Measurements from ENCODE around the gene DENND11. TPM values are rescaled to one million over a fixed set of nuclear protein-coding genes. Genes with fewer than 3 reads are reported as not detected.

Gene DENND11
- total RNA-seq, 4 donors from 2014 or later, result 34.1 to 57.5 (median 45.3) TPM

DNA sequence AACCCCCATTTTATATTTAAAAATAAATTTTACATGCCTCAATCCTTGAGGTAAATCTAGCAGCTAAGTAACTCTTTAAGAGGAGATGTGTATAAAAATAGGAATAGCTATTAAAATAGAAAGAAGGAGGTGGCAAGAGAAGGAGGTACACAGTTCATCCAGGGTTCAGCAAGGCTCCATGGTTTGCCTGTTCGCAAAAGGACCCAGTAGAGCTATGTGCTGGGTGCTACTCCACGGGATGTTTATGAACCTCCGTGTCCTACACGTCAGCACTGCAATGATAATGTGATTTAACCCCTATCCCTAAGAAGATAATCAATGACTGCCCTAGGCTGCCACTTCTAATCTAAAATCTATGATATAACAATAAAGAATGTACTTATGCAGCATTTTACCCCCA is 926 bp upstream of the DENND11 start:
- Histone ChIP-seq H3K27me3 (no peaks in the 10 kb centered on the region), H3K4me1 (peaks cover 6 to 18% of the 10 kb centered on the region in 2 donors), H3K36me3 (no peaks in the 10 kb centered on the region), H3K9me3 (no peaks in the 10 kb centered on the region), H3K27ac (peak overlapping the region in 2 of 3 donors; percentile 52 to 77), H3K4me3 (replicated peaks in 1 of 3) (no peak overlapping the region)
- intact Hi-C loops (cut with DNase I), result loop anchor here (5.0 kb wide), 1 partner anchor 36 kb away; no protein-coding TSS in a partner anchor
- WGBS, 2 donors, result 83 to 84% methylated on average over 4 of the region's 4 CpGs
- DNase-seq, result no peak
- TF ChIP-seq, protein P1, sequence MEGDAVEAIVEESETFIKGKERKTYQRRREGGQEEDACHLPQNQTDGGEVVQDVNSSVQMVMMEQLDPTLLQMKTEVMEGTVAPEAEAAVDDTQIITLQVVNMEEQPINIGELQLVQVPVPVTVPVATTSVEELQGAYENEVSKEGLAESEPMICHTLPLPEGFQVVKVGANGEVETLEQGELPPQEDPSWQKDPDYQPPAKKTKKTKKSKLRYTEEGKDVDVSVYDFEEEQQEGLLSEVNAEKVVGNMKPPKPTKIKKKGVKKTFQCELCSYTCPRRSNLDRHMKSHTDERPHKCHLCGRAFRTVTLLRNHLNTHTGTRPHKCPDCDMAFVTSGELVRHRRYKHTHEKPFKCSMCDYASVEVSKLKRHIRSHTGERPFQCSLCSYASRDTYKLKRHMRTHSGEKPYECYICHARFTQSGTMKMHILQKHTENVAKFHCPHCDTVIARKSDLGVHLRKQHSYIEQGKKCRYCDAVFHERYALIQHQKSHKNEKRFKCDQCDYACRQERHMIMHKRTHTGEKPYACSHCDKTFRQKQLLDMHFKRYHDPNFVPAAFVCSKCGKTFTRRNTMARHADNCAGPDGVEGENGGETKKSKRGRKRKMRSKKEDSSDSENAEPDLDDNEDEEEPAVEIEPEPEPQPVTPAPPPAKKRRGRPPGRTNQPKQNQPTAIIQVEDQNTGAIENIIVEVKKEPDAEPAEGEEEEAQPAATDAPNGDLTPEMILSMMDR (IDR thresholded peaks at IDR 0.05), result no peak
- TF ChIP-seq POLR2A (IDR thresholded peaks at IDR 0.05), result no peak

DNA sequence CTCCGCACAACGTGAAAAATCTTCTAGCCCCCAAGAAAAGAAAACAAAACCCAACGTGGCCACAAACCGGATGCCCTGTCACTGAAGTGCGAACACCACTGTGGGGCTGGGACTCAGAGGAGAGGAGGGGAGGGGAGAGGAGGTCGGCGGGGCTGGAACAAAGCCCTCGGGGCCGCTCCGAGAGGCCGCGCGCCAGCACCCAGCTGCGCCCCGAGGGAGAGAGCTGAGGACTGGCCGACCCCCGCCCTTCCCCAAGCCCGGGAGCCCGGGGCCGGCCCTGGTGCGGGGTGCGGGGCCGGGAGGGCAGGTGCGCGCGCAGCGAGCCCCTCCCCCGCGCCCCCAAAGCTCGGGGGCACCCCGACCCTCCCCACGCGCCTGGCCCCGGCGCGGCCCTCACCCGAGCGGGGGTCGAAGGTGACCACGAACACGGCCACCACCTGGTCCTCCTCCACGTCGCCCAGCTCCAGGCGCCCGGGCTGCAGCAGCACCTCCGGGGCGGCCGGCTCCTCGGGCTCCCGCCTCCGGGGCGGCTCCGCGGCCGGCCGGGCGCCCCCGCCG is 398 bp downstream of the DENND11 start:
- intact Hi-C loops (cut with DNase I), result loop anchor here (5.0 kb wide), 1 partner anchor 34 kb away; no protein-coding TSS in a partner anchor
- WGBS, 2 donors, result 0% methylated on average over 5 to 15 of the region's 59 CpGs
- Histone ChIP-seq H3K9me3 (no peaks in the 10 kb centered on the region), H3K4me1 (peaks cover 7 to 30% of the 10 kb centered on the region in 2 donors), H3K4me3 (replicated peaks in 1 of 3) (peak overlapping the region in 2 of 3 donors; percentile 75 to 91), H3K27me3 (no peaks in the 10 kb centered on the region), H3K27ac (peak overlapping the region; percentile 75 to 90 (median 78)), H3K36me3 (no peaks in the 10 kb centered on the region)
- DNase-seq, result peak; percentile 56 to 64
- peak in 1 of 2 donors; percentile 1 for TF ChIP-seq POLR2A (IDR thresholded peaks at IDR 0.05)
- TF ChIP-seq, protein P1 (IDR thresholded peaks at IDR 0.05), result no peak

DNA sequence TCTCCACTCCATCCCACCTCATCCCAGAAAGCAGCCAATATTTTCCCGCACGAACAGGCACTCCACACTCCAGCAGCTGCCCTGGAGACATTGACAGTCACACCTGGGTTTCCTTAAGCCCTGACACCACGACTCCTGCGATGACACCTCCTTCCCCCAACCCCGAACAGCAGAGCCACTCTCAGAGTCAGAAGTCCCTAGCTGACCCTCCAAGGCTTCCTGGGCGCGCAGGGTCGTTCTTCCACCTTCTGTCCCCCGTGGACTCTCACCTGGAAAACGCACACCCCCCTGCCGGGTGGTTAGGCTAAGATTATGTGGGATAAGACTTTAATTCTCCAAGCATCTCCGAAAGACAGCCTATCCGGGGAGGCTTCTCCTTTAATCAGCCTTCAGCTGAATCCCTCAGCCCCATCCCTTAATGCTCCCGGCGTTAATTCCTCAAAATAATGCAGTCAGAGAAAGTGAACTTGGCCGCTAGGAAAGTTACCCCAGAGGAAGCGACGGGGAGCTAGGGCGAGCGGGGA is 1.1 kb downstream of the DENND11 start:
- Histone ChIP-seq H3K4me3 (replicated peaks in 1 of 3) (peak overlapping the region in 2 of 3 donors; percentile 26 to 75), H3K4me1 (peaks cover 13 to 37% of the 10 kb centered on the region in 2 donors), H3K27me3 (no peaks in the 10 kb centered on the region), H3K9me3 (no peaks in the 10 kb centered on the region), H3K36me3 (no peaks in the 10 kb centered on the region), H3K27ac (peak overlapping the region; percentile 75 to 90 (median 78))
- intact Hi-C loops (cut with DNase I), result loop anchor here (5.0 kb wide), 1 partner anchor 34 kb away; no protein-coding TSS in a partner anchor
- TF ChIP-seq, protein P1 (IDR thresholded peaks at IDR 0.05), result no peak
- no peak for TF ChIP-seq POLR2A (IDR thresholded peaks at IDR 0.05)
- 20 to 25% methylated on average over 15 to 19 of the region's 20 CpGs for WGBS, 2 donors
- DNase-seq, result peak; percentile 10 to 18

DNA sequence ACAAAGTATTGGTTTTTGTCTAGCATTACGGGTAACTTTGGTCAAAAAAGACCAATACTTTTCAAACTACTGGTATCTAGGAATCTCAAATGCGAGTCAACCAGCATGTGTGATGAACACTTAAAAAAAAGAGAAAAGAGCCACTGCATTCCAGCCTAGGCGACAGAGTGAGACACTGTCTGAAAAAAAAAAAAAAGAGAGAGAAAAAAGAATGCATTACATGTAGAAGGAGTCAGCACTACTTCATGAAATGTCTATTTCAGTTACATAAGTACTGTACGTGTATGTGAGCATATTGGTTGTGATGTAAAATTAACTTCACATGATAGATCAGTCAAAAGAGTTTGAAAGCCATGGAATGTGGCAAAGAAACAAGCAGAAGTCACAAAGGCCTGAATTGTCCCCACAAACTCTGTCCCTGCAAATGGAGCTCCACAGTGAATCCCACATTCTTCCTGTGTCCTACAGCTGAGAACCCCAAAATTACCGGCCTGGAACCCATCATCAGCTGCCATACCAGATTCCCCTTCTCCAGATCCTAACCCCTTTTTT is 1.6 kb downstream of the DENND11 start:
- Histone ChIP-seq H3K4me3 (replicated peaks in 1 of 3) (peak overlapping the region in 1 of 3 donors; percentile 75), H3K36me3 (no peaks in the 10 kb centered on the region), H3K27me3 (no peaks in the 10 kb centered on the region), H3K4me1 (peaks cover 16 to 42% of the 10 kb centered on the region in 2 donors), H3K27ac (peak overlapping the region in 2 of 3 donors; percentile 78 to 90), H3K9me3 (no peaks in the 10 kb centered on the region)
- TF ChIP-seq, protein P1 (IDR thresholded peaks at IDR 0.05), result no peak
- TF ChIP-seq POLR2A (IDR thresholded peaks at IDR 0.05), result no peak
- DNase-seq, result no peak
- intact Hi-C loops (cut with DNase I), result loop anchor here (5.0 kb wide), 1 partner anchor 33 kb away; no protein-coding TSS in a partner anchor
- WGBS, 2 donors, result 70 to 78% methylated on average over 5 of the region's 5 CpGs

DNA sequence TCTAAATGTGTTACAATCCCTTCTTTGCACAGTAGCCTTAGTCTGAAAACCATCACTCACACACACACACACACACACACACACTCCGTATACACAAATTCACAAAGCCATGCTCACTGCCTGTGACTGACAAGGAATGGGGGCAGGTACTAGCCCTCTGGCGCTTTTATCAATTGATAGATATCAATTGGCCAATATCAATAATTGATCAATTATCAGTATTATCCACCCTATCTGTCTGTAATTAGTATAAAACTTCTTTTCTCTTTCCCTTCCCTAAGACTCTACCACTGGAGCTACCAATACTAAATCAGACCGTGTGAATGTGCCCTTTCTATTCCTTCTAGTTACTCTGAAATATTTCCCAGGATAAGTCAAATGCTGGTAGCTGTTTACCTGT is 2.1 kb downstream of the DENND11 start:
- Histone ChIP-seq H3K9me3 (no peaks in the 10 kb centered on the region), H3K4me3 (replicated peaks in 1 of 3) (no peak overlapping the region), H3K27ac (no peak overlapping the region), H3K27me3 (no peaks in the 10 kb centered on the region), H3K4me1 (peaks cover 16 to 42% of the 10 kb centered on the region in 2 donors), H3K36me3 (no peaks in the 10 kb centered on the region)
- 83 to 85% methylated on average over 3 of the region's 3 CpGs for WGBS, 2 donors
- TF ChIP-seq, protein P1 (IDR thresholded peaks at IDR 0.05), result no peak
- no peak for TF ChIP-seq POLR2A (IDR thresholded peaks at IDR 0.05)
- no peak for DNase-seq
- intact Hi-C loops (cut with DNase I), result loop anchor here (5.0 kb wide), 1 partner anchor 33 kb away; no protein-coding TSS in a partner anchor
